Uterus (tissue), 2 donors: Measurements from ENCODE around the gene PRAMEF5.
"Not testable (repeated sequence)": the region's sequence is repeated elsewhere in the genome, so short reads cannot be mapped to it uniquely, and the experiment has no call there.

Source experiments
- POLR2A ChIP-seq, 2 donors: fragments of 450-650 bp; IDR thresholded peaks; one replicate each; pipeline ENCODE4 v1.6.1; 2016; ENCODE audit warnings: antibody characterized with exemption in 2 of 2, mild to moderate bottlenecking in 1 of 2, moderate library complexity in 1 of 2
- TF ChIP-seq, protein P1 (sequence below), 4 experiments: fragments of 200-600 bp in 2 of 4; fragments of 450-650 bp in 2 of 4; sonication (generic) in 2 of 4; IDR thresholded peaks; one replicate each; pipeline ENCODE4 v1.5.1; 2016 to 2019; ENCODE audit warnings: antibody characterized with exemption in 4 of 4, mild to moderate bottlenecking in 2 of 4, moderate library complexity in 1 of 4

DNA sequence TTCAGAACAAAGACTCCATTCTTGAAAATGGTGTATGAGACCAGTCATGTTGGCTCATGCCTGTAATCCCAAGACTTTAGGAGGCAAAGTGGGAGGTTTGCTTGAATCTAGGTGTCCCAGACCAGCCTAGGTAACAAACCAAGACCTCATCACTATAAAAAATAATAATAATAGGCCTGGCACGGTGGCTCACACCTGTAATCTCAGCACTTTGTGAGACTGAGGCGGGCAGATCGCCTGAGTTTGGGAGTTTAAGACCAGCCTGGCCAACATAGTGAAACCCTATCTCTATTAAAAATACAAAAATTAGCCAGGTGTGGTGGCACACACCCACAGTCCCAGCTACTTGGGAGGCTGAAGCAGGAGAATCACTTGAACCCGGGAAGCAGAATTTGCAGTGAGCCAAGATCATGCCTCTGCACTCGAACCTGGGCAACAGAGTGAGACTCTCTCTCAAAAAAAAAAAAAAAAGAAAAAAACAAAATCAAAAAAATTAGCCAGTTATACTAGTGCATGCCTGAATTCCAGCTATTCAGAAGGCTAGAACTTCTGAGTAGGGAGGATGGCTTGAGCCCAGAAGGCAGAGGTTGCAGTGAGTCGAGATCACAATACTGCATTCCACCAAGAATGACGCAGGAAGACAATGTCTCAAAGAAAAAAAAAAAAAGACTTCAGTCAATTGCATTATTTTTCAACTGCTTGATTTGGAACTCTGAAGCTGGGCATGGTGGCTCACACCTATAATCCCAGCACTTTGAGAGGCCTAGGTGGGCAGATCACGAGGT, 26.5 kb upstream of the PRAMEF5 start:
- TF ChIP-seq POLR2A (IDR thresholded peaks at IDR 0.05) = not testable (repeated sequence)
- TF ChIP-seq, protein P1, sequence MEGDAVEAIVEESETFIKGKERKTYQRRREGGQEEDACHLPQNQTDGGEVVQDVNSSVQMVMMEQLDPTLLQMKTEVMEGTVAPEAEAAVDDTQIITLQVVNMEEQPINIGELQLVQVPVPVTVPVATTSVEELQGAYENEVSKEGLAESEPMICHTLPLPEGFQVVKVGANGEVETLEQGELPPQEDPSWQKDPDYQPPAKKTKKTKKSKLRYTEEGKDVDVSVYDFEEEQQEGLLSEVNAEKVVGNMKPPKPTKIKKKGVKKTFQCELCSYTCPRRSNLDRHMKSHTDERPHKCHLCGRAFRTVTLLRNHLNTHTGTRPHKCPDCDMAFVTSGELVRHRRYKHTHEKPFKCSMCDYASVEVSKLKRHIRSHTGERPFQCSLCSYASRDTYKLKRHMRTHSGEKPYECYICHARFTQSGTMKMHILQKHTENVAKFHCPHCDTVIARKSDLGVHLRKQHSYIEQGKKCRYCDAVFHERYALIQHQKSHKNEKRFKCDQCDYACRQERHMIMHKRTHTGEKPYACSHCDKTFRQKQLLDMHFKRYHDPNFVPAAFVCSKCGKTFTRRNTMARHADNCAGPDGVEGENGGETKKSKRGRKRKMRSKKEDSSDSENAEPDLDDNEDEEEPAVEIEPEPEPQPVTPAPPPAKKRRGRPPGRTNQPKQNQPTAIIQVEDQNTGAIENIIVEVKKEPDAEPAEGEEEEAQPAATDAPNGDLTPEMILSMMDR (IDR thresholded peaks at IDR 0.05) = not testable (repeated sequence)
